Lung (tissue), 12 donors: ENCODE results near the gene FKBP14. TPM values are rescaled to one million over a fixed set of nuclear protein-coding genes. Genes with fewer than 3 reads are reported as not detected.

Experiments used
- ATAC-seq: fragments of 200-7000 bp; cut with Tn5 transposase; one replicate; pipeline ENCODE4 v1.9.1; 2020; ENCODE audit warnings: moderate number of reproducible peaks; ENCODE audit not compliant: insufficient read depth, low FRiP score
- DNase-seq, 3 donors: peaks; one replicate each; pipeline ENCODE4 v3.0.0-alpha.2; 2013 to 2017
- H3K27ac ChIP-seq, 2 donors: one replicate each; pipeline ENCODE4 v1.5.1; 2013; ENCODE audit warnings: mild to moderate bottlenecking in 2 of 2, moderate library complexity in 2 of 2, control low read depth in 1 of 2, inconsistent platforms in 1 of 2, low read depth in 1 of 2, low read length in 1 of 2
- H3K27me3 ChIP-seq, 3 donors: one replicate each; pipeline ENCODE4 v1.5.1; 2013; ENCODE audit warnings: low read length in 2 of 3; ENCODE audit not compliant: control insufficient read depth in 3 of 3, insufficient read depth in 3 of 3
- H3K36me3 ChIP-seq, 4 donors: one replicate each; pipeline ENCODE4 v1.5.1; 2013; ENCODE audit warnings: low read length in 4 of 4, mild to moderate bottlenecking in 1 of 4, moderate library complexity in 1 of 4; ENCODE audit not compliant: control insufficient read depth in 4 of 4, insufficient read depth in 4 of 4
- H3K4me1 ChIP-seq, 5 donors: one replicate each; pipeline ENCODE4 v1.5.1; 2013; ENCODE audit warnings: low read length in 5 of 5, mild to moderate bottlenecking in 2 of 5, moderate library complexity in 1 of 5; ENCODE audit not compliant: control insufficient read depth in 5 of 5, insufficient read depth in 5 of 5
- H3K4me3 ChIP-seq: one replicate; pipeline ENCODE4 v1.5.1; 2013; ENCODE audit warnings: mild to moderate bottlenecking, control low read depth, moderate library complexity
- H3K9ac ChIP-seq, 2 donors: one replicate each; pipeline ENCODE4 v1.5.1; 2013; ENCODE audit warnings: low read length in 2 of 2, control low read depth in 1 of 2; ENCODE audit not compliant: insufficient read depth in 1 of 2
- H3K9me3 ChIP-seq, 4 donors: one replicate each; pipeline ENCODE4 v1.5.1; 2013; ENCODE audit warnings: low read length in 3 of 4, mild to moderate bottlenecking in 1 of 4, moderate library complexity in 1 of 4; ENCODE audit not compliant: control insufficient read depth in 4 of 4, insufficient read depth in 3 of 4
- WGBS, 2 donors: extraction: QIAGEN DNeasy Blood & Tissue Kit; methylation state at CpG; one replicate each; pipeline ENCODE4 v1.1.7; 2013; 5-methylcytosine and 5-hydroxymethylcytosine counted together
- polyA plus RNA-seq, 2 donors: library from polyadenylated mRNA; stranded (reverse); fragments of 200-250 nt; gene quantifications; one replicate each; pipeline ENCODE4 v1.2.1, GENCODE V29; 2013
- total RNA-seq, 2 donors: library from RNA; depleted of rRNA in 1 of 2; stranded (reverse); fragments of >200 nt in 1 of 2; gene quantifications; one replicate each; pipeline ENCODE4 v1.2.1, GENCODE V29; 2014 to 2021
- TF ChIP-seq, protein P1 (sequence below): IDR thresholded peaks from 2 replicates; pipeline ENCODE4 v1.5.1; 2012; ENCODE audit warnings: mild to moderate bottlenecking; ENCODE audit errors: control extremely low read depth, extremely low read depth
- donor health status: control.
- donor health status: control.
- donor health status: Bipolar disorder and iron deficiency.
- donor health status: healthy.
- donor health status: DM: yes; HTN: yes; CAD: no.

Gene FKBP14
- total and polyA plus RNA-seq, 4 donors: 2.6 to 21.5 (median 11.9) TPM

DNA sequence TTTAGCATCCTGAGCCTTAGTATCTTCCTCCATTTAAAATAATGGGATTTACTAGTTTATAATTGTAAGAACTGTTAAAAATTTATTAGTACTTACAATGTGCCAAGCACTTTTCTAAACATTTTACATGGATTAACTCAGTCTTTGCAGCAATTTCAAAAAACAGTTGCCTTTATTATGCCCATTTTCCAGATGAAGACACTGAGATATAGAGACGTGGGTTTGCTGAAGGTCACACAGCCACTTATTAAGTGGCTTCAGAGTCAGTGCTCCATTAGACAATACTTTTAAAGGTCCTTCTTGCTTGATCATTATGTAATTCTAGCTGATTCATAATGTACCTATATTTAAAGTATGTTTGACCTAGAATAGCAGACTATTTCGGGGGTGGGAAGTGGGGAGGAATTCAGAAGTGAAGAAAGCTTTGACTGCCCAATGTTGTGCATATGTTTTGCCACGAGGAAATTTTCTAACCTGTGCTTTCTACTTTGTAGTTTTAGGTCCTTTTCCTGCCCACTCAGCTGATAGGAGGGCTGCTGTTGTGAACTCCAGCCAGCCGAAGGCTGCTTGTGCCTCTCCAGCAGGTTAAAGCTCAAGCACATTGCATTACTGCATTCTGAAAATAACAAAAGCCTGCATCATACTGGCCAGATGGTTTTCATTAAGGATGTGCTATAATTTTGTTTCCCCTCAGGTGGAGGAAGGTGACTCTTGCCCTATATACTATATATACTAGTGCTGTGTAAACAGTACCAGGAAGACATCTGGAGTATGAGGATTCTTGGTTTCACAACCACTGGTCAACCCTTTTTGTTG lies 6.0 kb upstream of the FKBP14 start:
- peaks cover 0 to 8% (median 0%) of the 10 kb centered on the region in 4 donors for H3K36me3 ChIP-seq
- H3K4me3 ChIP-seq: no peak overlapping the region
- no peak overlapping the region for H3K9ac ChIP-seq
- no peak overlapping the region for H3K27ac ChIP-seq
- peaks cover 1 to 14% (median 8%) of the 10 kb centered on the region in 5 donors for H3K4me1 ChIP-seq
- DNase-seq: peak in 2 of 3 donors; percentile 13 to 14
- no peak for ATAC-seq
- TF ChIP-seq, protein P1, sequence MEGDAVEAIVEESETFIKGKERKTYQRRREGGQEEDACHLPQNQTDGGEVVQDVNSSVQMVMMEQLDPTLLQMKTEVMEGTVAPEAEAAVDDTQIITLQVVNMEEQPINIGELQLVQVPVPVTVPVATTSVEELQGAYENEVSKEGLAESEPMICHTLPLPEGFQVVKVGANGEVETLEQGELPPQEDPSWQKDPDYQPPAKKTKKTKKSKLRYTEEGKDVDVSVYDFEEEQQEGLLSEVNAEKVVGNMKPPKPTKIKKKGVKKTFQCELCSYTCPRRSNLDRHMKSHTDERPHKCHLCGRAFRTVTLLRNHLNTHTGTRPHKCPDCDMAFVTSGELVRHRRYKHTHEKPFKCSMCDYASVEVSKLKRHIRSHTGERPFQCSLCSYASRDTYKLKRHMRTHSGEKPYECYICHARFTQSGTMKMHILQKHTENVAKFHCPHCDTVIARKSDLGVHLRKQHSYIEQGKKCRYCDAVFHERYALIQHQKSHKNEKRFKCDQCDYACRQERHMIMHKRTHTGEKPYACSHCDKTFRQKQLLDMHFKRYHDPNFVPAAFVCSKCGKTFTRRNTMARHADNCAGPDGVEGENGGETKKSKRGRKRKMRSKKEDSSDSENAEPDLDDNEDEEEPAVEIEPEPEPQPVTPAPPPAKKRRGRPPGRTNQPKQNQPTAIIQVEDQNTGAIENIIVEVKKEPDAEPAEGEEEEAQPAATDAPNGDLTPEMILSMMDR: no peak
- no peaks in the 10 kb centered on the region for H3K27me3 ChIP-seq
- 54 to 67% methylated on average over 4 of the region's 4 CpGs for WGBS, 2 donors
- no peaks in the 10 kb centered on the region for H3K9me3 ChIP-seq

DNA sequence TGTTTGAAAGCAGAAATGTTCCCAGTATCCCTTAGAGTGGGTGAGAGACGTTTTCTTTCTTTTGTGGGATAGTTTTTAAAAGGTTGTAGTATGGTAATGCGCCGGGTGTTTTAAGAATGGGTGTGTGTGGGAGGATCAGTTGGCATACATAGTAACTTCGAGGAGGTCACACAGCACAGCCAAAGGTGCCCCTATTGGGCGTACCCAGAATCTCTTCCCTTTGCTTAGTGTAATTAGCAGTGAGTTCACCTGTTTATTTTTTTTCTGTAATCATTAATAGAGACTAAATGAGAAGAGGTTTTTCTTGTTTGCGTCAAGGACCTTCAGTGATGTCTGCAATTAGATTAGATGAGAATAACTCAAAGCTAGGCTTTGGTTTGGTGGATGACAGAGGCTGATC lies 3.2 kb upstream of the FKBP14 start:
- peaks cover 1 to 31% (median 11%) of the 10 kb centered on the region in 5 donors for H3K4me1 ChIP-seq
- ATAC-seq (no peak), DNase-seq (peak in 1 of 3 donors; percentile 12)
- TF ChIP-seq, protein P1: no peak
- H3K4me3 ChIP-seq: no peak overlapping the region
- WGBS, 2 donors: 34 to 47% methylated on average over 6 of the region's 6 CpGs
- H3K36me3 ChIP-seq: peaks cover 0 to 3% (median 0%) of the 10 kb centered on the region in 4 donors
- H3K27ac ChIP-seq: no peak overlapping the region
- no peaks in the 10 kb centered on the region for H3K9me3 ChIP-seq
- H3K9ac ChIP-seq: peak overlapping the region in 1 of 2 donors; percentile 93
- no peaks in the 10 kb centered on the region for H3K27me3 ChIP-seq

DNA sequence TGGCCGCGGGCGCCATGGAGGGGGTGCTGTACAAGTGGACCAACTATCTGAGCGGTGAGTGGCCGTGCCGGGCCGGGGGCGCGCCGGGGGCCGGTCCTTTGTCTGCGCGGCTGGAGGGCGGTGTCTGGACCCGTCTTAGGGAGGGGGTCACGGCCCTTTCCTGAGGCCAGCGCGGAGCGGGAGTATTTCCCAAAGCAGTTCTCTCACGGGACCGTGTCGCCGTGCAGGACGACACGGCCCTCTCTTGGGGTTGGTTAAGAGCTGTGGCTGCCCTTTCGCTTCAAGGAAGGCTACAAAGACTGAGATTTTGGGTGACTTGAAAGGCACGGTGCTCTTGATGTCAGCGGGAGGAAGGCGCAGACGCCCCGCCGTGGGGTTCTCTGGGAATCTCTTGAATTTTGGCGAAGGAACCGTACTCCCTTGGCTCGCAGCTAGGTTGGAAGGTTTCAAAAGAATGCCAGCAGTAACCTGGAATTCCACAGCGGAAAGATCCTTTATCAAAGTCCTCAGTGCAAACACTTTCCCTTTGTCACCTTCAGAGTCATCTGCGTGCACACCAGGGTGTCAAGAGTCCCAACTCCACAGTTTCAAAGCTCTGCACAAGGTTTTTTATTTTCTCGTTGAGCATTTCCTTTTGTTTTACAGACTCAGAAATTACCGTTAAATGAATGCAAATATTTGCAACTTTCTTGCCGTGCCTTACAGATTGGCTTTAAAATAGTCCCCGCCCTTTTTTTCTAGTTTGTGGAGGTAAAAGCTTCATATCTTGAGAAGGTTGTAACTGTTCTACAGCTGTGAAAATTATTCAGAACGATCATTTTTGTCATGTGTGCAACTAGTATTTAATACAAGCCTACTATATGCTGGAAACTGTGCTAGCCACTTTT lies 2.5 kb upstream of the FKBP14 start:
- H3K27ac ChIP-seq: peak overlapping the region; percentile 89 to 94
- peak overlapping the region; percentile 92 for H3K4me3 ChIP-seq
- peak overlapping the region; percentile 30 to 93 for H3K9ac ChIP-seq
- peaks cover 0 to 3% (median 0%) of the 10 kb centered on the region in 4 donors for H3K36me3 ChIP-seq
- DNase-seq: peak; percentile 58 to 73 (median 58)
- H3K27me3 ChIP-seq: no peaks in the 10 kb centered on the region
- 0 to 1% methylated on average over 32 to 42 of the region's 42 CpGs for WGBS, 2 donors
- TF ChIP-seq, protein P1: no peak
- ATAC-seq: peak; percentile 20
- no peaks in the 10 kb centered on the region for H3K9me3 ChIP-seq
- peaks cover 1 to 32% (median 11%) of the 10 kb centered on the region in 5 donors for H3K4me1 ChIP-seq
